Vagina (tissue), 2 donors: Measurements from ENCODE around the gene ARHGEF12. TPM values are rescaled to one million over a fixed set of nuclear protein-coding genes. Genes with fewer than 3 reads are reported as not detected.

Source experiments
- DNase-seq, 2 donors: peaks; one replicate each; pipeline ENCODE4 v3.0.0-alpha.2; 2017; ENCODE audit errors: extremely low spot score in 2 of 2
- H3K27ac ChIP-seq: fragments of 200-600 bp; sonication (generic); one replicate; pipeline ENCODE4 v1.5.1; 2019
- H3K27me3 ChIP-seq: fragments of 200-600 bp; sonication (generic); one replicate; pipeline ENCODE4 v1.5.1; 2019
- H3K36me3 ChIP-seq, 2 donors: fragments of 200-600 bp; sonication (generic); one replicate each; pipeline ENCODE4 v1.5.1; 2017 to 2019
- H3K4me1 ChIP-seq: fragments of 200-600 bp; sonication (generic); one replicate; pipeline ENCODE4 v1.5.1; 2019
- H3K4me3 ChIP-seq, 2 donors: fragments of 200-600 bp; sonication (generic); 1 replicate in 1 of 2; 2 replicates in 1 of 2; pipeline ENCODE4 v1.5.1; 2016 to 2019
- H3K9me3 ChIP-seq: fragments of 200-600 bp; sonication (generic); one replicate; pipeline ENCODE4 v1.5.1; 2019
- POLR2A ChIP-seq, 2 donors: fragments of 450-650 bp; IDR thresholded peaks; one replicate each; pipeline ENCODE4 v1.6.1; 2017; ENCODE audit warnings: antibody characterized with exemption in 2 of 2, mild to moderate bottlenecking in 2 of 2, moderate library complexity in 2 of 2
- POLR2AphosphoS5 ChIP-seq, 2 donors: sonication (generic); formaldehyde crosslinking; IDR thresholded peaks; one replicate each; pipeline ENCODE4 v1.9.0; 2017; ENCODE audit warnings: antibody characterized with exemption in 2 of 2, mild to moderate bottlenecking in 2 of 2, low read depth in 1 of 2; ENCODE audit not compliant: insufficient read depth in 1 of 2
- intact Hi-C: fragments of 100-400 bp; cut with DNase I; formaldehyde crosslinking; loops from one replicate; pipeline ENCODE4 v1.15.1; 2023
- total RNA-seq: library from RNA; depleted of rRNA; stranded (reverse); fragments of >200 nt; gene quantifications from one replicate; pipeline ENCODE4 v1.2.3, GENCODE V29; 2016
- TF ChIP-seq, protein P1 (sequence below), 3 experiments: fragments of 450-650 bp in 2 of 3; fragments of 200-600 bp in 1 of 3; sonication (generic) in 1 of 3; IDR thresholded peaks; one replicate each; pipeline ENCODE4 v1.5.1; 2017 to 2019; ENCODE audit warnings: antibody characterized with exemption in 3 of 3, mild to moderate bottlenecking in 2 of 3, moderate library complexity in 2 of 3

ARHGEF12 gene
- total RNA-seq, 1 donor from 2014 or later: 106 TPM

DNA sequence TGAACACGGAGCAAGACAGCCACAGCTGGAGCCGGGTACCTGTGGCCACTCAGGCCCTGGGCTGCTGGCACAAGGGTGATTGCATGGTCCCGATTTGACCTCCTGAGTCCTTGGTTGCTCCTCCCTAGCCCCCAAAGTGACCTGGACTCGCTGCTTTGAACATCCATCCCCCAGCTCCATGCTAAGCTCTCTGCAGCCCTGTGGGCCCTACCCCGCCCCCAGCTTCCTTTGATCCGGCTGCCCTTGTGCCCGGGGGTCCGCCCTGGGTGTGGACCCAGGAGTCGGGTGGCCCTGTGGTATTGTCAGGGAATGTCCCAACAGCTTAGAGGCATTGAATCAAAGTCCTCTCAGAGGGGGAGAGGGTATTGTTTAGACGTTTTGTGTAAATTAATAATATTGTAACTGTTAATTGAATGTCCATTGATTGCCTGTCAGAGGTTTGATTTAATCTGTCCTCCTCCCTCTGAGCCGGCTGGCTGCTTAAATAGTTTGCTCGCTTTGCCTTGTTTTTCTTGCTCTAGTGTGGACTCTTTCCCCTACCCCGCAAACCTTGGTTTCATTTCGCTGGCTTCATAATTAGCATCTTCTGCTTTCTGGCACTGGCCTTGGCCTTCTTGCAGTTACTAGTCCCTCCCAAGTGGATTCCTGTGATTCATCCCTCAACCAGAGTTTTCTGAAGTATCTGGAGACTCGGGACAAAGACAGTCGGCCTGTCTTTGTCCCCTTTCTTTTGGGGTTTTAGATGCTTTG, 196.0 kb downstream of the ARHGEF12 start:
- Histone ChIP-seq H3K27ac (peak overlapping the region; percentile 39), H3K9me3 (no peaks in the 10 kb centered on the region), H3K4me3 (peak overlapping the region in 1 of 2 donors; percentile 26), H3K36me3 (no peaks in the 10 kb centered on the region), H3K27me3 (no peaks in the 10 kb centered on the region), H3K4me1 (peaks cover 3% of the 10 kb centered on the region)
- intact Hi-C loops: no loop called here
- DNase-seq: no peak
- TF ChIP-seq POLR2AphosphoS5 (IDR thresholded peaks at IDR 0.05; ENCODE audit: insufficient read depth in 1 of 2, low read depth in 1 of 2) (no peak), POLR2A (IDR thresholded peaks at IDR 0.05) (no peak)
- TF ChIP-seq, protein P1, sequence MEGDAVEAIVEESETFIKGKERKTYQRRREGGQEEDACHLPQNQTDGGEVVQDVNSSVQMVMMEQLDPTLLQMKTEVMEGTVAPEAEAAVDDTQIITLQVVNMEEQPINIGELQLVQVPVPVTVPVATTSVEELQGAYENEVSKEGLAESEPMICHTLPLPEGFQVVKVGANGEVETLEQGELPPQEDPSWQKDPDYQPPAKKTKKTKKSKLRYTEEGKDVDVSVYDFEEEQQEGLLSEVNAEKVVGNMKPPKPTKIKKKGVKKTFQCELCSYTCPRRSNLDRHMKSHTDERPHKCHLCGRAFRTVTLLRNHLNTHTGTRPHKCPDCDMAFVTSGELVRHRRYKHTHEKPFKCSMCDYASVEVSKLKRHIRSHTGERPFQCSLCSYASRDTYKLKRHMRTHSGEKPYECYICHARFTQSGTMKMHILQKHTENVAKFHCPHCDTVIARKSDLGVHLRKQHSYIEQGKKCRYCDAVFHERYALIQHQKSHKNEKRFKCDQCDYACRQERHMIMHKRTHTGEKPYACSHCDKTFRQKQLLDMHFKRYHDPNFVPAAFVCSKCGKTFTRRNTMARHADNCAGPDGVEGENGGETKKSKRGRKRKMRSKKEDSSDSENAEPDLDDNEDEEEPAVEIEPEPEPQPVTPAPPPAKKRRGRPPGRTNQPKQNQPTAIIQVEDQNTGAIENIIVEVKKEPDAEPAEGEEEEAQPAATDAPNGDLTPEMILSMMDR (IDR thresholded peaks at IDR 0.05): no peak

DNA sequence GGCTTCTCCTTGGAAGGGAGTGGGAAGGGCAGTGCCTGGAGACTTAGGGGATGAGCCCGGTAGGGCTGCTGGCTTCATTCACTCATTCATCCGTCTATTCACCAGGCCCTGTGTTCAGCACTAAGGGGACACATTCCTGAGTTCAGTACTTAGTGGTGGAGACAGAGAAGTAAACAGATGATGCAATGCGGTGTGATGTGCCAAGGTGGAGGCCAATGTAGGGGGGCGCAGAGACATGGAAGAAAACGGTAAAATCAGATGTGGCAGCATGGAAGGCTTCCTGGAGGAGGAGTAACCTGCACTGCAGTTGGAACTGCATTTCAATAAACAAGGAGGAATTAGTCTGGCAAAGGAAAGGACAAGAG, 196.6 kb downstream of the ARHGEF12 start:
- no peaks in the 10 kb centered on the region for H3K27me3 ChIP-seq
- no peaks in the 10 kb centered on the region for H3K36me3 ChIP-seq
- H3K9me3 ChIP-seq: no peaks in the 10 kb centered on the region
- no peak for DNase-seq
- TF ChIP-seq, protein P1 (IDR thresholded peaks at IDR 0.05): no peak
- TF ChIP-seq POLR2AphosphoS5 (IDR thresholded peaks at IDR 0.05; ENCODE audit: insufficient read depth in 1 of 2, low read depth in 1 of 2): no peak
- no peak for TF ChIP-seq POLR2A (IDR thresholded peaks at IDR 0.05)
- H3K27ac ChIP-seq: peak overlapping the region; percentile 39
- no peaks in the 10 kb centered on the region for H3K4me1 ChIP-seq
- intact Hi-C loops: no loop called here
- no peak overlapping the region for H3K4me3 ChIP-seq

DNA sequence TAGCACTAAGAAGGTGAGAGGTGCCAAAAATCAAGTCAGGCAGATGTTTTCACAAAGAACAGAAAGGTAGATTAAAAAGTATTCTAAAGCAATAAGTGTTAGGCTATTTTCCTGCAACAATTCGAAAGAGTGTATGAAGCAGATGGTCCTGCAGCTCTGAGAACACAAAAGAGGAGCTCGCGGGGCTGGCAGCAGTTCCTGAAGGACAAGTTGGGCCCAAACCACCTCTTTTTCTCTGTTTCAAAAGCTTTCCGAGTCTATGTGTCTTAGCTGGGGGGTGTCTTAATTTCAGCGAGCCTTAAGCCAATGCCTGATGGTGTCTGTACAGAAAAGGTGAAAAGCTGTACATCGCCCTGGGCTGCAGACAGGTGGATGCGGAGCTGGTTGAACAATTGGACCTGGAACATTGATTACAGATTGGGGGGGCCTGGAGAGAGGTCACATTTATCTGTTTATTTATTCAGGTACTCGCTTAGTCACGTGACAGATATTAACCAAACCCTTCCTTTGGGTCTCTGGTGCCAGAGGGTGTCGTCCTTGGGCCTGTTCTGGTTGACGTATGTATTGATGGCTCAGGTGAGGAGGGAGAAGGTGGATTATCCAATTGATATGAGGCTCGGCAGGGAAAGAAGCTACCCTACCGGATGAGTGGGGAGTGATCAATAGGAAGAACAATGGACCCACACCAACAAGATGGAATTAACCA, 200.0 kb downstream of the ARHGEF12 start:
- intact Hi-C loops: no loop called here
- DNase-seq: no peak

DNA sequence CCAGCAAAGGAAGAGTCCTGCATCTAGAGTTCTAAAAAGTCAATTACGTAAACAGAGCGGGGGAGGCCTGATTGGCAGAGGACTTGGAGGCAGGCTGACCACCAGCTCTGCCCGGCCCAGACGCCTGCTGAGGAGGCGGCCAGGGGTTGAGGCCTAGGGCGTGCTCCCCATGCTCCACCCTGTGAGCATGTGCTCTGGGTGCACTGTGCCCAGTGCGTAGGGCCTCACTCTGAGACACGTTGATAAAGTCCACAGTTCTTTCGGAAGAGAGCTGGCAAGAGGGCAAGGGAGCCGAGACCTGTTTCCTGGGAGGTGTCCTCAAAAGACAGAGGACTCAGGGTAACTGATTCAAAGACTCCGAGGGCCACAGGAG, 200.6 kb downstream of the ARHGEF12 start:
- no peak for TF ChIP-seq POLR2AphosphoS5 (IDR thresholded peaks at IDR 0.05; ENCODE audit: insufficient read depth in 1 of 2, low read depth in 1 of 2)
- no peaks in the 10 kb centered on the region for H3K27me3 ChIP-seq
- no peak overlapping the region for H3K27ac ChIP-seq
- H3K9me3 ChIP-seq: no peaks in the 10 kb centered on the region
- no peak for DNase-seq
- H3K36me3 ChIP-seq: no peaks in the 10 kb centered on the region
- intact Hi-C loops: no loop called here
- no peaks in the 10 kb centered on the region for H3K4me1 ChIP-seq
- H3K4me3 ChIP-seq: no peak overlapping the region

More for the DNA sequence above, 200.0 kb downstream of the ARHGEF12 start:
- no peaks in the 10 kb centered on the region for H3K4me1 ChIP-seq
- no peak overlapping the region for H3K4me3 ChIP-seq
- no peak overlapping the region for H3K27ac ChIP-seq
- H3K27me3 ChIP-seq: no peaks in the 10 kb centered on the region
- H3K36me3 ChIP-seq: no peaks in the 10 kb centered on the region
- H3K9me3 ChIP-seq: no peaks in the 10 kb centered on the region
- TF ChIP-seq, protein P1 (IDR thresholded peaks at IDR 0.05): no peak
- TF ChIP-seq POLR2AphosphoS5 (IDR thresholded peaks at IDR 0.05; ENCODE audit: insufficient read depth in 1 of 2, low read depth in 1 of 2): no peak
- no peak for TF ChIP-seq POLR2A (IDR thresholded peaks at IDR 0.05)

DNA sequence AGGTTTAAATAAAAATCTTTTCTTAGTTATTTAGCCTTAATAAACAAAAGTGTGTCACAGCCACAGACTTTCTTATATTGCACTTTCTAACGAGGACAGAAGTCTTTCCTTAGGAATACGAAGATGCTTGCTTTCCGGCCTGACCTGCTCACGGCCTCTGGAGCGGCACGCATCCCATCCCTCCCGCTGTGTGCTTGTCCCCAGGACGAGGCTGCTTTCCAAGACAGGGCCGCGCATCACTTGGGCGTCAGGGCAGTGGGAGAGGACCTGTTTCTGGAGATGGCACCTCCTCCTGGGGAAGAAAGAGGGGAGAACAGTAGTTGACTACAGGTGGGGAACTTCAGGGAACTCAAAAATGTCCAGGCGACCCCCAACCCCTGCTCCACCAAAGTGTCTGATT, 201.8 kb downstream of the ARHGEF12 start:
- H3K9me3 ChIP-seq: no peaks in the 10 kb centered on the region
- intact Hi-C loops: no loop called here
- DNase-seq: no peak
- no peak overlapping the region for H3K27ac ChIP-seq
- H3K4me1 ChIP-seq: no peaks in the 10 kb centered on the region
- H3K36me3 ChIP-seq: no peaks in the 10 kb centered on the region
- H3K27me3 ChIP-seq: no peaks in the 10 kb centered on the region
- TF ChIP-seq, protein P1 (IDR thresholded peaks at IDR 0.05): no peak
- TF ChIP-seq POLR2AphosphoS5 (IDR thresholded peaks at IDR 0.05; ENCODE audit: insufficient read depth in 1 of 2, low read depth in 1 of 2) (no peak), POLR2A (IDR thresholded peaks at IDR 0.05) (no peak)
- H3K4me3 ChIP-seq: no peak overlapping the region
